ENCODE measurements around the gene ANGPT4. TPM values are rescaled to one million over a fixed set of nuclear protein-coding genes. Genes with fewer than 3 reads are reported as not detected.

The ANGPT4 gene
- total and polyA plus RNA-seq, 2 of the 13 experiments (the other 11 are each of a cell fraction or from before 2014, with no cell fraction given), result not detected

DNA sequence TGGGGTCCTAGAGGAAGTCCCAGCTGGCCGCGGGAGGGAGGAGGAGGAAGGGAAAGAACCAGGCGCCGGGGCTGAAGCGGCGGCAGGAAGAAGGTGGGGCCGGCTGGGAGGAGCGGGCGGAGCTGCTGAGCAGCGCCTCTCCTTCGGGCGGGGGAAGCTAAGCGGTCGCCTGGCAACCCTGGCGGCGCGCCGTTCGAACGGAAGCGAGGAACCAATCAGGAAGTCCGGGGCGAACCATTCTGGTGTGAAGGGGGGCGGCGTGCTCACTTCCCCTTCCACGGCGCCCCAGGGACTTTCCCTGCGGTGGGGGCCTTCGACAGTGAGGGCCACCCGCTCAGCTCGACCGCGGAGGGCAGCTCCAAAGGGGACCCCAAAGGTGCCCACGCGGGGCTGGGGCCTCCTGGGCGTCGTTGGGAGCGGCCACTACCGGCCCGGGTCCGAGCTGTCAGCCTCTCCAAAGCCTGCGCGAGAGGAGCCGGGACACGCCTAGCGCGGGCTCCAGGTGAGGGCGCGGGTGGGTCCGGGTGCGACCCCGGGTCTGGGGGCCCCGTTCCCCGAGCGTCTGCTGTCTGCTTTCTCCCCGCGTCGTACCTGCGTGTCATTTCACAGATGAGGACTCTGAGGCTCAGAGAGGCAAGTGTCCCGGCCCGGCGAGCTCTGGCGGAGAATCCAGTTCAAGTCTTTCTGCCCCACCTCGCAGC lies 82.5 kb downstream of the ANGPT4 start, which contains the start of gene FAM110A (continued):
- TF ChIP-seq PCBP2 (optimal IDR thresholded peaks at IDR 0.05; ENCODE audit: low read depth, low read length, poor library complexity, severe bottlenecking) (no peak), ZSCAN29 (CRISPR knock-in tag; conservative IDR thresholded peaks at IDR 0.05) (0 out of 2 replicates have a peak, but pooled peaks have one; percentile 20), NAIF1 (CRISPR knock-in tag; IDR thresholded peaks at IDR 0.05; ENCODE audit: borderline replicate concordance) (no peak), ZNF839 (CRISPR knock-in tag; IDR thresholded peaks at IDR 0.05; ENCODE audit: borderline replicate concordance) (no peak), CREM (IDR thresholded peaks at IDR 0.05) (no peak; the same call in 1 of the 2 replicates), CREM (CRISPR knock-in tag; IDR thresholded peaks at IDR 0.05) (no peak), ZNF557 (CRISPR knock-in tag; IDR thresholded peaks at IDR 0.05) (no peak), ARNT (IDR thresholded peaks at IDR 0.05) (no peak), ZZZ3 (CRISPR knock-in tag; IDR thresholded peaks at IDR 0.05; ENCODE audit: borderline replicate concordance) (no peak; the same call in 1 of the 2 replicates), ZNF431 (CRISPR knock-in tag; IDR thresholded peaks at IDR 0.05; ENCODE audit: borderline replicate concordance, low read depth) (no peak), ZNF432 (CRISPR knock-in tag; IDR thresholded peaks at IDR 0.05; ENCODE audit: borderline replicate concordance) (no peak), SIX1 (CRISPR knock-in tag; IDR thresholded peaks at IDR 0.05; ENCODE audit: borderline replicate concordance) (no peak), TRIM24 (CRISPR knock-in tag; IDR thresholded peaks at IDR 0.05) (no peak), FOXC1 (CRISPR knock-in tag; IDR thresholded peaks at IDR 0.05; ENCODE audit: borderline replicate concordance) (peak; percentile 95), BHLHE40 (IDR thresholded peaks at IDR 0.05; ENCODE audit: low read length) (peak; percentile 95), RFXAP (CRISPR knock-in tag; IDR thresholded peaks at IDR 0.05; ENCODE audit: borderline replicate concordance) (peak; percentile 63; the same call in 1 of the 2 replicates), CAMTA2 (CRISPR knock-in tag; IDR thresholded peaks at IDR 0.05; ENCODE audit: borderline replicate concordance) (no peak), ZNF674 (CRISPR knock-in tag; IDR thresholded peaks at IDR 0.05; ENCODE audit: low read depth) (no peak), MYC (CRISPR knock-in tag; IDR thresholded peaks at IDR 0.05; ENCODE audit: borderline replicate concordance) (peak; percentile 89), ZNF672 (CRISPR knock-in tag; IDR thresholded peaks at IDR 0.05) (no peak), ATRX (CRISPR knock-in tag; IDR thresholded peaks at IDR 0.05; ENCODE audit: borderline replicate concordance) (no peak), CEBPG (CRISPR knock-in tag; IDR thresholded peaks at IDR 0.05) (no peak), NCOA1 (CRISPR knock-in tag; IDR thresholded peaks at IDR 0.05) (peak; percentile 65; the same call in 1 of the 2 replicates), MAFF (IDR thresholded peaks at IDR 0.05; ENCODE audit: low read depth, low read length) (no peak)
- TF ChIP-seq, protein P1, sequence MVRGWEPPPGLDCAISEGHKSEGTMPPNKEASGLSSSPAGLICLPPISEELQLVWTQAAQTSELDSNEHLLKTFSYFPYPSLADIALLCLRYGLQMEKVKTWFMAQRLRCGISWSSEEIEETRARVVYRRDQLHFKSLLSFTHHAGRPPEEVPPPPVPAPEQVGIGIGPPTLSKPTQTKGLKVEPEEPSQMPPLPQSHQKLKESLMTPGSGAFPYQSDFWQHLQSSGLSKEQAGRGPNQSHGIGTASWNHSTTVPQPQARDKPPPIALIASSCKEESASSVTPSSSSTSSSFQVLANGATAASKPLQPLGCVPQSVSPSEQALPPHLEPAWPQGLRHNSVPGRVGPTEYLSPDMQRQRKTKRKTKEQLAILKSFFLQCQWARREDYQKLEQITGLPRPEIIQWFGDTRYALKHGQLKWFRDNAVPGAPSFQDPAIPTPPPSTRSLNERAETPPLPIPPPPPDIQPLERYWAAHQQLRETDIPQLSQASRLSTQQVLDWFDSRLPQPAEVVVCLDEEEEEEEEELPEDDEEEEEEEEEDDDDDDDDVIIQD (CRISPR knock-in tag; IDR thresholded peaks at IDR 0.05; ENCODE audit: low read depth), result no peak
- TF ChIP-seq, protein P2, sequence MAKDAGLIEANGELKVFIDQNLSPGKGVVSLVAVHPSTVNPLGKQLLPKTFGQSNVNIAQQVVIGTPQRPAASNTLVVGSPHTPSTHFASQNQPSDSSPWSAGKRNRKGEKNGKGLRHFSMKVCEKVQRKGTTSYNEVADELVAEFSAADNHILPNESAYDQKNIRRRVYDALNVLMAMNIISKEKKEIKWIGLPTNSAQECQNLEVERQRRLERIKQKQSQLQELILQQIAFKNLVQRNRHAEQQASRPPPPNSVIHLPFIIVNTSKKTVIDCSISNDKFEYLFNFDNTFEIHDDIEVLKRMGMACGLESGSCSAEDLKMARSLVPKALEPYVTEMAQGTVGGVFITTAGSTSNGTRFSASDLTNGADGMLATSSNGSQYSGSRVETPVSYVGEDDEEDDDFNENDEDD (CRISPR knock-in tag; IDR thresholded peaks at IDR 0.05; ENCODE audit: borderline replicate concordance), result peak; percentile 99
- TF ChIP-seq, protein P3, sequence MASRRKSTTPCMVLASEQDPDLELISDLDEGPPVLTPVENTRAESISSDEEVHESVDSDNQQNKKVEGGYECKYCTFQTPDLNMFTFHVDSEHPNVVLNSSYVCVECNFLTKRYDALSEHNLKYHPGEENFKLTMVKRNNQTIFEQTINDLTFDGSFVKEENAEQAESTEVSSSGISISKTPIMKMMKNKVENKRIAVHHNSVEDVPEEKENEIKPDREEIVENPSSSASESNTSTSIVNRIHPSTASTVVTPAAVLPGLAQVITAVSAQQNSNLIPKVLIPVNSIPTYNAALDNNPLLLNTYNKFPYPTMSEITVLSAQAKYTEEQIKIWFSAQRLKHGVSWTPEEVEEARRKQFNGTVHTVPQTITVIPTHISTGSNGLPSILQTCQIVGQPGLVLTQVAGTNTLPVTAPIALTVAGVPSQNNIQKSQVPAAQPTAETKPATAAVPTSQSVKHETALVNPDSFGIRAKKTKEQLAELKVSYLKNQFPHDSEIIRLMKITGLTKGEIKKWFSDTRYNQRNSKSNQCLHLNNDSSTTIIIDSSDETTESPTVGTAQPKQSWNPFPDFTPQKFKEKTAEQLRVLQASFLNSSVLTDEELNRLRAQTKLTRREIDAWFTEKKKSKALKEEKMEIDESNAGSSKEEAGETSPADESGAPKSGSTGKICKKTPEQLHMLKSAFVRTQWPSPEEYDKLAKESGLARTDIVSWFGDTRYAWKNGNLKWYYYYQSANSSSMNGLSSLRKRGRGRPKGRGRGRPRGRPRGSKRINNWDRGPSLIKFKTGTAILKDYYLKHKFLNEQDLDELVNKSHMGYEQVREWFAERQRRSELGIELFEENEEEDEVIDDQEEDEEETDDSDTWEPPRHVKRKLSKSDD (CRISPR knock-in tag; IDR thresholded peaks at IDR 0.05; ENCODE audit: low read depth), result no peak; the same call in 1 of the 2 replicates
